ENCODE measurements around the gene HORMAD2. TPM values are rescaled to one million over a fixed set of nuclear protein-coding genes. Genes with fewer than 3 reads are reported as not detected.

HORMAD2 gene
- total RNA-seq, 1 donor from 2014 or later, result not detected

DNA sequence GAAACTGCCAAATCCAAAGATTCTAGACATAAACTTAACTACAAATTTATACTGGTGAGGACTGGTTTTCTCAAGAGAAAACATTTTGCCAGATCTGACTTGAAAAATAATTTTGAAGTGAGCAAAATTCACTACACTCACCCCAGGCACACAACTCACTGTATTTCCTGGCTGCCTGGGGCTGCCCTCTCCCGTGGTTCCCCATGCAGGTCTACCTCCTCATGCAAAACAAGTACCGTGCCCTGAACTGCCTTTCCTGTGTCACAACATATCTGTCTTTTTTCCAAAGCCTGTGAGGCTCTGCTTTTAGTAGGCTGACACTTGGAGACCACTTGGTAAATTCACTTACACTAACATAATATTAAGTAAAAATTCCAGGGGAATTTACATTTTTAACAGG is 89.9 kb downstream of the HORMAD2 start:
- no peak for DNase-seq (ENCODE audit: low read depth, low spot score)
- no peak overlapping the region for H3K27ac Mint-ChIP-seq (ENCODE audit: unreplicated experiment)
- no peaks in the 10 kb centered on the region for H3K36me3 Mint-ChIP-seq (ENCODE audit: low read depth)
- no peaks in the 10 kb centered on the region for H3K9me3 Mint-ChIP-seq
- TF ChIP-seq, protein P1, sequence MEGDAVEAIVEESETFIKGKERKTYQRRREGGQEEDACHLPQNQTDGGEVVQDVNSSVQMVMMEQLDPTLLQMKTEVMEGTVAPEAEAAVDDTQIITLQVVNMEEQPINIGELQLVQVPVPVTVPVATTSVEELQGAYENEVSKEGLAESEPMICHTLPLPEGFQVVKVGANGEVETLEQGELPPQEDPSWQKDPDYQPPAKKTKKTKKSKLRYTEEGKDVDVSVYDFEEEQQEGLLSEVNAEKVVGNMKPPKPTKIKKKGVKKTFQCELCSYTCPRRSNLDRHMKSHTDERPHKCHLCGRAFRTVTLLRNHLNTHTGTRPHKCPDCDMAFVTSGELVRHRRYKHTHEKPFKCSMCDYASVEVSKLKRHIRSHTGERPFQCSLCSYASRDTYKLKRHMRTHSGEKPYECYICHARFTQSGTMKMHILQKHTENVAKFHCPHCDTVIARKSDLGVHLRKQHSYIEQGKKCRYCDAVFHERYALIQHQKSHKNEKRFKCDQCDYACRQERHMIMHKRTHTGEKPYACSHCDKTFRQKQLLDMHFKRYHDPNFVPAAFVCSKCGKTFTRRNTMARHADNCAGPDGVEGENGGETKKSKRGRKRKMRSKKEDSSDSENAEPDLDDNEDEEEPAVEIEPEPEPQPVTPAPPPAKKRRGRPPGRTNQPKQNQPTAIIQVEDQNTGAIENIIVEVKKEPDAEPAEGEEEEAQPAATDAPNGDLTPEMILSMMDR (conservative IDR thresholded peaks at IDR 0.05), result no peak
- no peaks in the 10 kb centered on the region for H3K4me1 Mint-ChIP-seq
- H3K27me3 Mint-ChIP-seq (ENCODE audit: low read depth), result peaks cover 5% of the 10 kb centered on the region
- H3K4me3 Mint-ChIP-seq, result no peak overlapping the region

GRCh38 chr22:30171008-30171407 is 90.7 kb downstream of the HORMAD2 start:
- H3K27me3 Mint-ChIP-seq (ENCODE audit: low read depth), result peaks cover 5% of the 10 kb centered on the region
- no peaks in the 10 kb centered on the region for H3K9me3 Mint-ChIP-seq
- no peak overlapping the region for H3K4me3 Mint-ChIP-seq
- no peaks in the 10 kb centered on the region for H3K36me3 Mint-ChIP-seq (ENCODE audit: low read depth)
- H3K27ac Mint-ChIP-seq (ENCODE audit: unreplicated experiment), result no peak overlapping the region
- H3K4me1 Mint-ChIP-seq, result no peaks in the 10 kb centered on the region
- TF ChIP-seq, protein P1 (conservative IDR thresholded peaks at IDR 0.05), result no peak
- DNase-seq (ENCODE audit: low read depth, low spot score), result no peak

- DNase-seq (ENCODE audit: low read depth, low spot score), result no peak
- Mint-ChIP-seq H3K9me3 (no peaks in the 10 kb centered on the region), H3K27me3 (ENCODE audit: low read depth) (no peaks in the 10 kb centered on the region), H3K27ac (ENCODE audit: unreplicated experiment) (no peak overlapping the region), H3K36me3 (ENCODE audit: low read depth) (no peaks in the 10 kb centered on the region), H3K4me3 (no peak overlapping the region), H3K4me1 (peaks cover 12% of the 10 kb centered on the region)
- TF ChIP-seq, protein P1 (conservative IDR thresholded peaks at IDR 0.05), result no peak
Observed at GRCh38 chr22:30175690-30176288, 95.5 kb downstream of the HORMAD2 start.

GRCh38 chr22:30176431-30176830 is 96.2 kb downstream of the HORMAD2 start:
- no peak overlapping the region for H3K4me3 Mint-ChIP-seq
- TF ChIP-seq, protein P1 (conservative IDR thresholded peaks at IDR 0.05), result no peak
- H3K9me3 Mint-ChIP-seq, result no peaks in the 10 kb centered on the region

GRCh38 chr22:30178181-30179126 is 98.2 kb downstream of the HORMAD2 start:
- Mint-ChIP-seq H3K27ac (ENCODE audit: unreplicated experiment) (no peak overlapping the region), H3K4me3 (no peak overlapping the region), H3K4me1 (peaks cover 12% of the 10 kb centered on the region), H3K27me3 (ENCODE audit: low read depth) (no peaks in the 10 kb centered on the region), H3K9me3 (no peaks in the 10 kb centered on the region), H3K36me3 (ENCODE audit: low read depth) (no peaks in the 10 kb centered on the region)
- TF ChIP-seq, protein P1 (conservative IDR thresholded peaks at IDR 0.05), result no peak
- no peak for DNase-seq (ENCODE audit: low read depth, low spot score)

More at GRCh38 chr22:30176431-30176830, 96.2 kb downstream of the HORMAD2 start:
- Mint-ChIP-seq H3K36me3 (ENCODE audit: low read depth) (no peaks in the 10 kb centered on the region), H3K27me3 (ENCODE audit: low read depth) (no peaks in the 10 kb centered on the region), H3K27ac (ENCODE audit: unreplicated experiment) (no peak overlapping the region), H3K4me1 (peaks cover 12% of the 10 kb centered on the region)
- DNase-seq (ENCODE audit: low read depth, low spot score), result no peak

Measured in neural crest cell (in vitro differentiated cells).